DMS53 (cell line): ENCODE measurements around the gene TRIB2.

Experiments
- DNase-seq: peaks from one replicate; lab custom pipeline; 2025; lab: John Stamatoyannopoulos, UW

The TRIB2 gene

DNA sequence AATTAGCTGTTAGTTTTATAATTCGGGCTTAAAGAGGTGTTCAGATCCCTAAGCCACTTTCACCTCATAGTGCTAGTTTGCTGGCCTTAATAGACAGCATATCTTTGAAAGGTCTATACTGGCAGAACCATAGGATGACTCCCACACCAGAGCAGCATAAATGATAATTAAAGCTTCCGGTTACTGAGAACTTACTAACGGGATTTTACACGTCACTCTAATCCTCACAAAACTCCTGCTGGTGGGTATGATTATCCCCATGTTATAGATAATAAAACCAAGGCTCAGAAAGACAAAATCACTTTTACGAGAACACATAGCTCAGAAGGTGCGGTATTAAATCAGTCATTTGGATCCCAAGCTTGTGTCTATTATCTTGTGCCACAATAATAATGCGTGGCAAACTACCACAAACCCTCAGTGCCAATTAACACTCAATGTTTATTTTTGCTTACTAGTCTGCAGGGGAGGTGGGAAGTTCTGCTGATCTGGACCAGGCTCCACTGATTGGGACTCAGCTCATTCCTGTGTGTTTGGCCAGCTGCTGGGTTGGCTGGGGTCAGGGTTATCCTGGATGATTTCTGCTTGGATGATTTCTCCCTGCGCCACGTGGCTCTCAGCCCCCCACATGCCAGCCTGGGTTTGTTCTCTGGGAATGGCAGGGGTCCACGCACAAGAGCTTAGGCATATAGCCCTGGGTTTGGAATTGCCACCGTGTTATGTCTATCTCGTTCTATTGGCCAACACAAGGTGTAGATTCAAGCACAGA, 62.3 kb downstream of the TRIB2 start:
- DNase-seq, result no peak

DNA sequence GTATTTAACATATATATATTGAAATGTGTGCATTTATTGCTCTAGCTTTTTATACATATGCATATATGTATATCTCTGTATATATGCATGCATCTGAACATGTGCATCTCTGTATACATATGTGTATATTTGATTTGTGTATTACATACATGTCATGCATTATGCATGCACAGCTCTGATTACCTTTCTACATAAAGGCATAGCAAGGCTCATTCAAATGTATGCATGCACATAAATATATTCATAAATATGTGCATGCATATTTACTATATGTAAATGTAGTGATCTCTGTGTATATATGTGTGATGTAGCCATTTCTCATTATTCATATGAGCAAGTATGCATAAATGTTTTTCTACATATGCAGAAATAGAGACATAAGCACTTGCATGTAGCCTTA, 64.6 kb downstream of the TRIB2 start:
- no peak for DNase-seq

DNA sequence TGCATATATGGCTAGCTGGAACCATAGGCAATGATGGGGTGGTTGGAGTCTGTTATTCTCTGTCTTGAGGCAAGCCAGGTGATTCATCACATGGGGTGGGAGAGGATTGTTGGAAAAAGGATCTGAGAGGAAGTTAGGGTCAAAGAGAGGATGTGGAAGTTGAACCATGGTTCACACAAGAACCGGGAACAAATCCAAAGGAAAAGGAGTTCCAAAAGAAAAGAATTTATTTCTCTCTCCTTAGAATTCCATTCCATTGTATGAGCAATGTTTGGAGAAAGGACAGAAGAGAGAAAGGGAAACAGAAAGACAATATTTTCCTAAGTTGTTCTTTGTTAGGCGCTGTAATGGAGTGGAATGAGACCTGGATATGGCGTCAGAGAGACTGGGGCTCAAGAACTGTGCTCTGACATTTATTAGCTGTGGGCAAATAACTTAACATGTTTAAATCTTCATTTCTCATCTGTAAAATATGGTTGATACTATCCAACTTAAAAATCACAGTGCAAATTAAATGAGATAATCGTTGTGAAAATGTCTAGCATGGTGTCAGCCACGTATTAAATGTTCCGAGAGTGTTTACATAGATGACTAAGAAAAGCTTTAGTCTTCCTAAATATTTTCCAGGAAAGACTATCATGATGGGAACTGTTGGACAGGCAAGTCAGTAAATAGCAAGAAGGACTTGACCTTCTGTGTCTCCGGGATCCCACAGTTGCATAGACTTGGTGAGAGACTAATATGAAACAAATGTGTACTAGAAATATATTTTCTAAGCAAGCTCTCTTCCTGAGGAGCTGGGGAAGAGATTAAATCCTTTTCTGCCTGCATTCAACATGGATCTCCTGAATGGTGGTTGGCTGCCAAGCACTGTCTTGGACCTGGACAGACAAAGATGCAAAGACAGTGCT, 71.4 kb downstream of the TRIB2 start:
- no peak for DNase-seq

DNA sequence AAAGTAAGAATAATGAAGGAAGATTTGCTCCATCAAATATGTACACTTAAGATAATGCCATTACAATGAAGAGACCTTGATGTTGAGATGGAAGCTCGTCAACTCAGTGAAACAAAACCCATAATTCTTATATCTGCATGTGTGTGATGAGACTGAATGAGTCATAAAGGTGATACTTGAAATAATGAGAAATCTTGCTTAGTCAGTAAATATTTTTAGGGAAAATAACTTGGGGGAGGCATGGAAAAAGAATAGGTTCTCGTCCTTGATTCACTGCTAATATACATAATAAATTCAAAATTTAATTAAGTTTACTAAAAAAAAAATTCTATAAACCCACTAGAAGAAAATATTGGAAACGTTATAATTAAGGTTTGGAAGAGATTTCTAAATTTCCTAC, 75.2 kb downstream of the TRIB2 start:
- DNase-seq, result no peak
